NCI-H748 (cell line): Measurements from ENCODE around the gene UBL7.
"Not testable (repeated sequence)": the region's sequence is repeated elsewhere in the genome, so short reads cannot be mapped to it uniquely, and the experiment has no call there.

Source experiments
- DNase-seq: peaks from one replicate; lab custom pipeline; 2025; ENCODE audit not compliant: unreplicated experiment; lab: John Stamatoyannopoulos, UW

Gene UBL7

DNA sequence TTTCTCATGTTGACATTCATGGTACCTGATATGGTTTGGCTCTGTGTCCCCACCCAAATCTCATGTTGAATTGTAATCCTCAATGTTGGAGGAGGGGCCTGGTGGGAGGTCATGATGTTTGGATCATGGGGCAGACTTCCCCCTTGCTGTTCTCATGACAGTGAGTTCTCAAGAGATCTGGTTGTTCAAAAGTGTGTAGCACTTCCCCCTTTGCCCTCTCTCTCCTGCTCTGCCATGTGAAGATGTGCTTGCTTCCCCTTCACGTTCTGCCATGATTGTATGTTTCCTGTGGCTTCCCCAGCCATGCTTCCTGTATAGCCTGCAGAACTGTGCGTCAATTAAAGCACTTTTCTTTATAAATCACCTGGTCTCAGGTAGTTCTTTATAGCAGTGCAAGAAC, 3.3 kb upstream of the UBL7 start:
- DNase-seq: no peak

DNA sequence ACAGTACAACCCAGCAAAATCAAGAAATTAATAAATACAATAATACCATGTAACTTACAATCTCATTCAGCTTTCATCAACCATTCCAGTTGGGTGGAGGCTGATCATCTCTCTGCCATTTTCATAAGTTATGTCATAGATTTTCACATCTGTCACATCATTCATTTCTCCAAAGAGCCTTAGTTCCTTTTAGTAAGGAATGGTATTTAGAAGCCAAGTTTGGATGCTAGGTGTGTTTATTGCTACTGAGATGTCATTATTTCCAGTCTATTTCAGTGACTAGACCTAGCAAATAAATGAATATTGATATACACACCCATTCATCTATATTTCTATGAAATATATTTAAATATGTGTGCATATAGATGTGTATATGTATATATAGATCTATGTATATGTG, 2.7 kb upstream of the UBL7 start:
- no peak for DNase-seq

DNA sequence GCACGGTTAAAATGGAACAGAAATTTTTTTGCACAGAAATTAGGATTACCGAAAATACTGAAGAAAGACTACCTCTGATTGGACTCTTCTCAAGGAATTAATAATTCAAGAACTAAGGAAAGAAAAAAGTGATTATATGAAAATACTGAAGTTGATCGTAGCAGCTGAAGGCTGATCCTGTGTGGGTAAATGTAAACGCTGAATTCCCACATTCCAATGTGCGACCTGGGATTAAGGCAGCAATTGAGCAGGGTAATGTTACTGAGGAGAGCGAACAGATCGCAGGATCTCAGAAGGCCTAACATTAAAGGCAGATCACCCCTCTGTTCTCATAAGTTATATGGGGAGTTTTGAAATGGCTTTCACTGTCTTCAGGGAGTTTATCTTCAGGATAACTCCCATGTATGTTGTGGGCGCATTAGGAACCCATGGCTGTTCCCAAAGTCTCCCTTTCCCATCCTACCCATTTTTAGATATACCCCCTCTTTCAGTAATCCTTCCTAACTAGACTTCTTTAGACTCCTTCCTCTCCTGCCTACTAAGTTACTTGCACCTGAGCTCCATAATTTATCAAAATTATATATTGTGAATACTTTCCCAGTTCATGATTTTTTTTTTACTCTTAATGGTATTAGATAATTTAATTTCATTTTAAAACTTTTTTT, 1.0 kb upstream of the UBL7 start:
- peak; percentile 25 for DNase-seq

DNA sequence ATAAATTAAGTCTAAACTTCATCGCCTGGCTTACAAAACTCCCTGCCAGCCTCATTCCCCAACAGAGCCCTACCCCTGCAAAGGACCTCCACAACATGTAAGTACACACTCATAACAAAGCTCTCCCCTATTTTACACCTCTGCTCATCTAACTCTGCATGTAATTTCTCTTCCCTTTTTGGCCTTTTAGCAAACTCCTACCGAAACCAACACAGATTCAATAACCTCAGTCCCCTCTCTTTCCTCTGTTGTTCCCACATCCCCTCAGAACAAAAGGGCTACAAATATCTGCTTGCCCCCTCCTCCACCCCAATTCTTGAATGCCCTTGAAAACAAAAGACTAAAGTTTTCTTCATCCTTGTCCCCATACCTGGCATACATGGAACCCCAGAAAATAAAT, 662 bp downstream of the UBL7 start:
- no peak for DNase-seq

DNA sequence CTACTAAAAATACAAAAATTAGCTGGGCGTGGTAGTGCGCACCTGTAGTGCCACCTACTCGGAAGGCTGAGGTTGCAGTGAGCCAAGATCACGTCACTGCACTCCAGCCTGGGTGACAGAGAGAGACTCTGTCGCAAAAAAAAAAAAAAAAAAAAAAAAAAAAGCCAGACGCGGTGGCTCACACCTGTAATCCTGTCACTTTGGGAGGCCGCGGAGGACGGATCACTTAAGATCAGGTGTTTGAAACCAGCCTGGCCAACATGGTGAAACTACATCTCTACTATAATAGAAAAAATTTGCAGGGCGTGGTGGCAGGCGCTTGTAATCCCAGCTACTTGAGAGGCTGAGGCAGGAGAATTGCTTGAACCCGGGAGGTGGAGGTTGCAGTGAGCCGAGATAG, 1.2 kb downstream of the UBL7 start:
- not testable (repeated sequence) for DNase-seq

DNA sequence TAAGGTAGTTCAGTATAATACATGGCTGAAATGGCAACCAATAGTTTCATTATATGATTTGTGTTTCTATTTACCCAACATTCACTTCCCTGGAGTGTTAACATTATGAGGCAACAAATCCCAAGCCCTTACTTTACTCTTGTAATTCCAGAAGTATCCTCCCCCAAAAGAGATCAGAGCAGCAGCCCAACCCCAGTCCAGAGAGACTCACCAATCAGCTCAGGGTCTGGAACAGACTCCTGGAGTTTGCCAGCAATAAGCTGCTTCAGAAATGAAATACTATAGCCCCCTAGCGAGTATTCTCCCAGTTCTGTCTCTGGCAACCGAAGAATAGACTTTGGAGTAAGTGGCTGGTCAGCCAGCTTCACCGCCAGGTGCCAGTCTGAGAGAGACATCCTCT, 2.5 kb downstream of the UBL7 start:
- no peak for DNase-seq

- DNase-seq: not testable (repeated sequence)
Observed at GRCh38 chr15:74457036-74457435, 3.9 kb downstream of the UBL7 start.

- DNase-seq: no peak
Observed at GRCh38 chr15:74454764-74455500, 6.0 kb downstream of the UBL7 start.

DNA sequence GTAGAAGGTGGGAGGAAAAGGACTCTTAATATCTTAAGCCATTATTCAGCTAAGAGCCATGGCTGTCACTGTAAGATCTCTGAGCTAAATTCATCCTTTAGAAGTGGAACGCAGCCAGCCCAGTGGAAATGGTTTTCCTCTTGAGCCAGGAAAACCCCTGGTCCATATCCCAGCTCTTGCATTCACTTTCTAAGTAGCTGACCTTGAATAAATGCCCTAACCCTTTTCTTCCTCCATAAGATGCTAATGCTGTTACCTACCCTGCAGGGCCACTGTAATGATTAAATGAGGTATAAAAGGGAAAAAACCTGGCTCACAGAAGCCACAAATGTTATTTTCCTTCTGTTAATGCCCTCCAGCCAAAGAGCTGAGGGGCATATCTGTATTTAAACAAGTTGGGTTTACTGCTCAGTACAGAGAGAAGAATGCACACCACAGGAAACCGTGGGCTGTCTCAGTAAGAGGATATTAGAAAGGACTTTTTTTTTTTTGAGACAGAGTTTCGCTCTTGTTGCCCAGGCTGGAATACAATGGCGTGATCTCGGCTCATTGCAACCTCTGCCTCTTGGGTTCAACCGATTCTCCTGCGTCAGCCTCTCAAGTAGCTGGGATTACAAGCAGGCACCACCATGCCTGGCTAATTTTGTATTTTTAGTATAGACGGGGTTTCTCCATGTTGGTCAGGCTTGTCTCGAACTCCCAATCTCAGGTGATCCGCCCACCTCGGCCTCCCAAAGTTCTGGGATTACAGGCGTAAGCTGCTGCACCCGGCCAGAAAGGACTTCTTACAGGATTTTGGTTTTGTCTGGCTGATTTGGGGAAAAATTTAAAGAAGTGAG, 6.8 kb downstream of the UBL7 start:
- no peak for DNase-seq

DNA sequence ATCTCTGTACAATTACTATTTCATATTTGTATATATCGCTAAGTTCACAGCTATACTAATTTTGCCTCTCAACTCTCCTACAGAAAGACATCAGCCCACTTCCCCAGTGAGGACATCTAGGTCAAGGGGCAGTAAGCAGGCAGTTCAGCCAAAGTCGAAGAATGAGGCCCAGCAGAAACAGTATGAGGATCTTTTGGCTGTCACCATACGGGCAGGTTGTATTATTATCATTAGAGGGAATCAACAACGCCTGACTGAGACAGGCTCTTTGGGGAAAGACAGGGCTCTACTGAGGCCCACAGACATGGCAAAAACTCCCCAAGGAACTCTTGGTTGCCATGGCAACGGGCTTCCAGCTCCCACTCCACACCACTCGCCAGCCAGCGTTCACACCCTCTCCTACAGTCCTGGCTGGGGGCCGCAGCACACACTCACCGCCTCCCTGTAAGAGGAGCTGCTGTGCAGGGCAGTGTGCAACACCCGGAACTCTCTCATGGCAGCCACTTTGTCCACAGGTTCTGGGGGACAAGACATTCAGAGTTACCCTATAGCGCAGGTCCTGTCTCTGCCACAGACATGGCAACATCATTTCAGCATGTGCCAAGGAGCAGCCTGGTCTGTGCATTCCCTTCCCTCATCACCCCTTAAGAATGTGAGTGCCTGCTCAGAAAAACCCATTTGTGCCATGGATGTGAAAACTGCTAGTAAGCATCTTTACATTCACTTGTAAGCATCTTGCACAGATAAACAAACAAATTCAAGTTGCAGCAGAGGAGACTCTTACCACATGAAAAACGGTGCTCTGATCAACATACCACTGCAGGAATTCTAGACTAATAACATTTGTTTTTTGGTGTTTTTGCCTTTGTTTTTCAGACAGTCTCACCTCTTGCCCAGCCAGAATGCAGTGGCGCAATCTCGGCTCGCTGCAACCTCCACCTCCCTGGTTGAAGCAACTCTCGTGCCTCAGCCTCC, 8.8 kb downstream of the UBL7 start:
- DNase-seq: no peak

DNA sequence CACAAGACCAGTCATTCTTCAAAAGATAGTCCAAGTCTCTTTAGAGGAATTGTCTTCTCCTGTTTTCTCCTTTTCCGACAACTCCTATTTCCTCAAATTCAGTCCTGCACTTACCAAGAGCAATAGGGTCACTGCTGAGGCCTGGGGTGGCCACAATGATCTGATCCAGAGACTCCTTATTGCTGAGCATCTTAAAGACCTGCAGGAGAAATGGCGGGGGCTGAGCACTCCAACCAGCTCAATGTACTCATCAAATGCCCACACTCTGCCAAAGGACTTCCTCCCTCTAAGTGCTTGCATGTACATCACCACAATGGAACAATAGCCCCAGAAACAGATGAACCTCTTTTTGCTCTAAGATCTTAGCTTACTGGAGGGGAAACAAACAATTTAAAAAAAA, 9.6 kb downstream of the UBL7 start:
- DNase-seq: no peak

GRCh38 chr15:74449643-74450205, 11.2 kb downstream of the UBL7 start:
- no peak for DNase-seq

DNA sequence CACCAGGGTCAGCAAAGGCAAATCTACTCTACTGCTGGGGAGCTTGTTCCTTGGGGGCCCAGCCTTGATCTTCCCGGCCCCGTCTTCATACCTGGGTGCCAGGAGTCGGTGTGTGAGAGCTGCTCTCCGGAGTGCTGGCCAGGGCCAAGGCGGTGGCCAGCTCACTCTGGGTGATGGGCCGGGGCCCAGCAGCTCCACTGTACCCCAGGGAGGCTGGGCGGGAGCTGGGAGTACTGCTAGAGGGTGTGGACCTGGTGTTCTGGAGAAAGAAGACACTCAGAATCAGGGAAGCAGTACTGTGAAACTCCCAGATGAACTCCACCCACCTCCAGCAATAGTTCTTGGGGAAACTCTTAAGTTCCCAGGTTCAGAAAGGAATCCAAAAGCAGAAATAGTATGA, 11.9 kb downstream of the UBL7 start:
- no peak for DNase-seq

- no peak for DNase-seq
Observed at GRCh38 chr15:74445816-74446763, 14.9 kb downstream of the UBL7 start.

GRCh38 chr15:74444106-74445062, 16.6 kb downstream of the UBL7 start:
- no peak for DNase-seq

- no peak for DNase-seq
Observed at GRCh38 chr15:74443100-74443909, 17.7 kb downstream of the UBL7 start.

GRCh38 chr15:74442604-74443003, 18.4 kb downstream of the UBL7 start:
- no peak for DNase-seq
